Erythroblast (primary cell): ENCODE measurements around the gene BCO1.

Experiments used
- GATA1 ChIP-seq: IDR thresholded peaks from 2 replicates; pipeline ENCODE4 v1.6.1; 2011; ENCODE audit warnings: low read depth, mild to moderate bottlenecking, control low read depth, low read length, moderate library complexity
- POLR2A ChIP-seq: IDR thresholded peaks from 2 replicates; pipeline ENCODE4 v1.6.1; 2011; ENCODE audit warnings: mild to moderate bottlenecking, low read length

DNA sequence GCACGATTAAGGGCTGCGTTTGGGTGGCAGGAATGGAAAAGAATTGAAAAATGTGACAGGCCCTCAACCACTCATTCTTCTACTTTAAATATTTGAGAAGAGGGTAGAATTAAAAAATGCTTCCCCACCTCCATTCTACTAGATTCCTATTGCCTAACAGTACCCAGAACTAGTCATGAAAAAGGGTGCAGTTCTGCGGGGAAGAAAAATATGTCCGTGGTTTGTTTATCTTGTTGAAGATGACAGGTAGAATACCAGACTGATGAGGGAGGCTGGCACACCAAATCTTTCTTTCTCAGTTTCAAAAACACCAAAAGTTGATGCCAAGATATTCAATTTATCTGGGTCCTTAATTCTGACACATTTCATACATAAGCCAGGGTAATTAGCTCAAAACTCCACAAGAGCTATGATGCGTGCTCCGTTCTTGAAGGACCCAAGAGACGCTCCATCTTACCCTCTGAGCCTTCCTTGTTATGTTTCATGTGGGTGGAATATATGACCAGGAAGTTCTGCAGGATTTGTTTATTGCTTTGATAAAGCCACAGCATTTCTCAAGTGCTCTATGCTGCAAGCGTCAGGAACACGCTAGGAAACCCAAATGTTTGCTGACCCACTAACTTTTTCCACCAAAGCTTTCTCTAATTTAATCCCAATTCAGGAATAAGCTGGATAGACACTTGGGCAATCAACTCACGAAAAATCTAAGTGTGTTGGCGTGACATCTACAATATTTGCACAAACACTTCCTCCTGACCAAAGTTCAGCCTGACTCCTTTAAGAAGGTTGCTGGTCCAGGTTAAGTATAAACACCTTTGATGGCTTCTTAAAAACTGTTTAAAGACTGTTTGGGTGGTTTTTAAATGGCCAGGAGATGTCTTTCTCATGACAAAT, 55.7 kb downstream of the BCO1 start:
- TF ChIP-seq POLR2A, result no peak
- no peak for TF ChIP-seq GATA1
